Right renal cortex interstitium (tissue), 3 donors: ENCODE measurements around the gene ARL15. TPM values are rescaled to one million over a fixed set of nuclear protein-coding genes. Genes with fewer than 3 reads are reported as not detected.

Experiments used
- DNase-seq, 3 donors: peaks; one replicate each; pipeline ENCODE4 v3.0.0-alpha.2; 2013; ENCODE audit warnings: low read depth in 3 of 3, low spot score in 2 of 3
- polyA plus RNA-seq, 3 donors: library from polyadenylated mRNA; unstranded; fragments of 120-200 nt; gene quantifications; one replicate each; pipeline ENCODE4 v1.2.1, GENCODE V29; 2013; ENCODE audit not compliant: insufficient read length in 3 of 3

ARL15 gene
- polyA plus RNA-seq, 3 donors = 30.6 to 34.0 (median 33.1) TPM

GRCh38 chr5:53922508-53923498, 387.6 kb downstream of the ARL15 start:
- DNase-seq = no peak

GRCh38 chr5:53917826-53918225, 392.5 kb downstream of the ARL15 start:
- DNase-seq = no peak

GRCh38 chr5:53917095-53917494, 393.3 kb downstream of the ARL15 start:
- DNase-seq = no peak

- no peak for DNase-seq
These were observed 395.3 kb downstream of the ARL15 start for GRCh38 chr5:53915120-53915519.

- no peak for DNase-seq
These were observed 396.4 kb downstream of the ARL15 start for GRCh38 chr5:53913941-53914340.

GRCh38 chr5:53908757-53909156, 401.6 kb downstream of the ARL15 start:
- DNase-seq = no peak

GRCh38 chr5:53907827-53908226, 402.5 kb downstream of the ARL15 start:
- DNase-seq = no peak

- no peak for DNase-seq
These were observed 403.6 kb downstream of the ARL15 start for GRCh38 chr5:53906736-53907135.

- DNase-seq = no peak
These were observed 408.0 kb downstream of the ARL15 start for GRCh38 chr5:53902296-53902907.

- no peak for DNase-seq
These were observed 409.7 kb downstream of the ARL15 start for GRCh38 chr5:53900677-53901076.

- DNase-seq = peak; percentile 27 to 40 (median 36)
These were observed 415.2 kb downstream of the ARL15 start for GRCh38 chr5:53895091-53895683.

- no peak for DNase-seq
These were observed 416.7 kb downstream of the ARL15 start for GRCh38 chr5:53893626-53894025.

GRCh38 chr5:53892224-53892623, 418.1 kb downstream of the ARL15 start:
- DNase-seq = no peak

GRCh38 chr5:53891159-53891558, 419.2 kb downstream of the ARL15 start:
- DNase-seq = no peak

- DNase-seq = no peak
These were observed 419.9 kb downstream of the ARL15 start for GRCh38 chr5:53890490-53890889.

- DNase-seq = no peak
These were observed 425.5 kb downstream of the ARL15 start for GRCh38 chr5:53884844-53885243.

- no peak for DNase-seq
These were observed 426.0 kb downstream of the ARL15 start for GRCh38 chr5:53884417-53884816.

GRCh38 chr5:53882676-53883031, 427.7 kb downstream of the ARL15 start:
- no peak for DNase-seq

- no peak for DNase-seq
These were observed 428.2 kb downstream of the ARL15 start for GRCh38 chr5:53882006-53882675.

- no peak for DNase-seq
These were observed 430.6 kb downstream of the ARL15 start for GRCh38 chr5:53879708-53880323.

GRCh38 chr5:53878015-53878414, 432.4 kb downstream of the ARL15 start:
- no peak for DNase-seq
